Gastrocnemius medialis (tissue), 4 donors: ENCODE results near the gene AGK.
A peak's percentile ranks its signal among the peaks of the same experiment; 100 is the strongest.

Experiments
- CTCF ChIP-seq, 5 experiments: fragments of 450-650 bp in 3 of 5; fragments of 200-600 bp in 2 of 5; sonication (generic) in 2 of 5; IDR thresholded peaks in 4 of 5; conservative IDR thresholded peaks in 1 of 5; 1 replicate in 4 of 5; 2 replicates in 1 of 5; pipeline ENCODE4 v1.5.1; 2016 to 2019; ENCODE audit warnings: antibody characterized with exemption in 5 of 5, mild to moderate bottlenecking in 3 of 5, moderate library complexity in 3 of 5
- POLR2A ChIP-seq, 2 donors: fragments of 450-650 bp; IDR thresholded peaks; one replicate each; pipeline ENCODE4 v1.6.1; 2017; ENCODE audit warnings: antibody characterized with exemption in 2 of 2, mild to moderate bottlenecking in 2 of 2, moderate library complexity in 2 of 2

- TF ChIP-seq POLR2A (IDR thresholded peaks at IDR 0.05) (no peak), CTCF (IDR thresholded peaks at IDR 0.05 in 4 of 5, conservative IDR thresholded peaks at IDR 0.05 in 1 of 5) (peak; percentile 71 to 96 (median 75))
Measured at GRCh38 chr7:141533149-141533949, 17.9 kb upstream of the AGK start.
